ENCODE measurements around the gene CAB39L. TPM values are rescaled to one million over a fixed set of nuclear protein-coding genes. Genes with fewer than 3 reads are reported as not detected.

The CAB39L gene
- total RNA-seq, 4 donors from 2014 or later: 51.7 to 72.9 (median 62.1) TPM

DNA sequence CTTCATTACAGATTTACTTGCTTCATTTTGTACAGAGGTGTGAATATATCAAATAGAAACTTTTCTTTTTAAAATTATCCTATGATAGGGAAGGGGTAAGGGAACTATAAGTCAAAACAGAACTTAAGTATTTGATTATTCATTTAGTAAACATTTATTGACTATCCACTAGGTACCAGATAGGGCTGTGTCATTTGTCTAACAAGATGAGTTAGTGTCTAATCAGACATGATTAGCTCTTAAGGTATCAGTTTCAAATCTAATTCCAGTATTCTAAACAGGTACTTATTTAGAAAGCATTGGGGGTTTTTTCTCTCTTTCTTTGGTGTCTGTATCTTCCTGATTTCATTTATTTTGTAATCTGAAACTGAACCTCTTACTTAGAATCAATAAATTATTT lies 164.0 kb downstream of the CAB39L start:
- TF ChIP-seq, protein P1, sequence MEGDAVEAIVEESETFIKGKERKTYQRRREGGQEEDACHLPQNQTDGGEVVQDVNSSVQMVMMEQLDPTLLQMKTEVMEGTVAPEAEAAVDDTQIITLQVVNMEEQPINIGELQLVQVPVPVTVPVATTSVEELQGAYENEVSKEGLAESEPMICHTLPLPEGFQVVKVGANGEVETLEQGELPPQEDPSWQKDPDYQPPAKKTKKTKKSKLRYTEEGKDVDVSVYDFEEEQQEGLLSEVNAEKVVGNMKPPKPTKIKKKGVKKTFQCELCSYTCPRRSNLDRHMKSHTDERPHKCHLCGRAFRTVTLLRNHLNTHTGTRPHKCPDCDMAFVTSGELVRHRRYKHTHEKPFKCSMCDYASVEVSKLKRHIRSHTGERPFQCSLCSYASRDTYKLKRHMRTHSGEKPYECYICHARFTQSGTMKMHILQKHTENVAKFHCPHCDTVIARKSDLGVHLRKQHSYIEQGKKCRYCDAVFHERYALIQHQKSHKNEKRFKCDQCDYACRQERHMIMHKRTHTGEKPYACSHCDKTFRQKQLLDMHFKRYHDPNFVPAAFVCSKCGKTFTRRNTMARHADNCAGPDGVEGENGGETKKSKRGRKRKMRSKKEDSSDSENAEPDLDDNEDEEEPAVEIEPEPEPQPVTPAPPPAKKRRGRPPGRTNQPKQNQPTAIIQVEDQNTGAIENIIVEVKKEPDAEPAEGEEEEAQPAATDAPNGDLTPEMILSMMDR (IDR thresholded peaks at IDR 0.05; ENCODE audit: low read depth): no peak

DNA sequence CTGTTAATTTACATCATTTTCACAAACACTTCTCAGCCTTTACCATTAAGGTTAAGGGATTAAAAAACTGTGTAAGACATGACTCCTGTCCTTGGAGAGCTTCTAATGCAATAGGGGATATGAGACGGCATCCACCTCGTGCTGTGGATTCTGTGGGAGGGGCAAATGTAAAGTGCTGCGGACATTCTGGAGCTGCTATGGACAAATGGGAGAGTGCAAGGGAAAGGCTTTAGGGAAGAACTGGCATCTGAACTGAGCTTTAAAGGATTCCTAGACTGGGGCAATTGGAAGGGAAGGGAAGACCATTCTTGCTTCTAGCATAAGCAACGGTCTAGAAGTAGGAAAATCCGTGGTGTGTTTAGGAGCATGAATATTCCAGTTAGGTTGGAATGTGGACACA lies 164.8 kb downstream of the CAB39L start:
- TF ChIP-seq, protein P1 (IDR thresholded peaks at IDR 0.05; ENCODE audit: low read depth): no peak

DNA sequence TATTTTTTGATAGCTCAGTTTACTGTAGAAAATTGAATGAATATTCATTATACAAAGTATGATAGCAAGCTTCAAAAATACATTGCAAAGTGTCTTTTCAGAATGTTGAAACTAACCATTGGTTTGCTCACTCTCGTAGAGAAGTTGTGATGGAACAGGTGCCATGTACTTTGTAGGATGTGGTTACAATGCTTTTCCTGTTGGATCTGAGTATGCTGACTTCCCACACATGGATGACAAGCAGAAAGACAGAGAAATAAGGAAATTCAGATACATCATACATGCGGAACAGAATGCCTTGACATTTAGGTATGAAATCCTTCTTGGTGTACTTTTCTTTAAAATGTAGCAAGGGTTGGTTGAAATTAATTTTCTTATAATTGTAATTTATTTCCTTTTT lies 165.7 kb downstream of the CAB39L start:
- TF ChIP-seq, protein P1 (IDR thresholded peaks at IDR 0.05; ENCODE audit: low read depth): no peak

DNA sequence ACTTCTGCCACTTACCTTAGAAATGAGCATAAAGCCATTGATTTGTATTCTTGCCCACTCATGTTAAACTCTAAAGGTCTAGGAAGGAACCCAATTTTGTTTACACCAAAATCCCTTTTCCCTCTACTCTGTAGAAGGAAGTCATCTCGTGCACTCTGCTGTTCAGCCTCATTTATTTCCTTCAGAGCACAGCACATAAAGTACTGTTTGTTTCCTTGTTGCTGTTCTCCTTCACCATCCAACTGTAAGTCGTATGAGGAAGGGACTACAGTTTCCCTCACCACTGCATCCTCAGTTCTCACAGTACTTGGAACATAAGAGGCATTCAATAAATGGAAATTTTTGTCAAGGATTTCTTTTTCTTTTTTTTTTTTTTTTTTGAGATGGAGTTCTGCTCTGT lies 171.6 kb downstream of the CAB39L start:
- TF ChIP-seq, protein P1 (IDR thresholded peaks at IDR 0.05; ENCODE audit: low read depth): no peak

DNA sequence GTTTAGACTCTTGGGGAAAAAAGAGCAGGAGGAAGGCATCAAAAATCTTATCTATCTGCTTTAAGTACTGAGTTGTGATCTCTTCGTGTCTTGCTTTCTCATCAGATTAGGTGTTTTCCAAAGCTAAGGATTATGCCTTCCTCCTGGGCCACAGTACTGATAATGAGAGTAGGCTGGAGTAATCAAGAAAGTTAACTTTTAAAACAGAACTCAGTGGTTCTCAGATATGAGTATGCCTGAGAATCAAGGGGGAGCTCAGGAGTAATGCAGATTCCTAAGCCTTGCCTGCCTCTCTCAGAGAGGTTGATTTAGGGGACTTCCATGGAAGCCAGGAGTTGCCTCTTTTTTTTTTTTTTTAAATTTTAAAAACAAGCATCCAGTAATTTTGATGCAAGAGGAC lies 172.6 kb downstream of the CAB39L start:
- TF ChIP-seq, protein P1 (IDR thresholded peaks at IDR 0.05; ENCODE audit: low read depth): no peak

DNA sequence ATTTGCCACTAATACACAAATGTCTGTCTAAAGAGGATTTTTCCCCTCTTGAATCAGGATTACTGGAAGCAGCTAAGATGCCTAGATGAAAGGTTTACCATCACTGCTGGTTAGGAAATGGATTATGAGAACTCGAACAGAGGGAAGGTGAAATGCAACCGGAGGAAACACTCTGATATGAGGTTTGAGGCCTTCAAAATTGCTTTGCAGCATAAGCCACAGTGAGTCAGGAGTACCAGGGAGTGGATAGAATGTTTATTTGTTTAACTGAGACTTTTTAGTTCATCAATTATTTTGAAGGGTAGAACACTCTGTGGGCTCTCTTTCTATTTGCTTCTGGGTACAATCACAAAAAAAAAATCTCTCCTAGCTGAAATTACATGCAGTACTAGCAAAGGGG lies 178.0 kb downstream of the CAB39L start:
- TF ChIP-seq, protein P1 (IDR thresholded peaks at IDR 0.05; ENCODE audit: low read depth): no peak

DNA sequence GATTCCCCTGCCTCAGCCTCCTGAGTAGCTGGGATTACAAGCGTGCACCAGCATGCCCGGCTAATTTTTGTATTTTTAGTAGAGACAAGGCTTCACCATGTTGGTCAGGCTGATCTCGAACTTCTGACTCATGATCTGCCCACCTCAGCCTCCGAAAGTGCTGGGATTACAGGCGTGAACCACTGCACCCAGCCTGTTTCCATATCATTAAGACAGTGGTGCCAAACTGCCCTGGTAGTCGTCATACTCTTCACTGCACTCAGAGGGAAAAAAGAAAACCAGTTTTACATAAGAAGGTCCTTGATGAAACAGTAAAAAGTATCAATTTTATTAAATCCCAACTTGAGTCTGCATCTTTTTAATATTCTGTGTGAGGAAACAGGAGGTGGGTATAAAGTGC lies 181.2 kb downstream of the CAB39L start:
- TF ChIP-seq, protein P1 (IDR thresholded peaks at IDR 0.05; ENCODE audit: low read depth): no peak
